Activated CD4-positive, CD25-positive, alpha-beta regulatory T cell (primary cell): ENCODE measurements around the gene ARSG.

Source experiments
- DNase-seq, 4 experiments: peaks; one replicate each; lab custom pipeline; 2025; lab: John Stamatoyannopoulos, UW

ARSG gene

DNA sequence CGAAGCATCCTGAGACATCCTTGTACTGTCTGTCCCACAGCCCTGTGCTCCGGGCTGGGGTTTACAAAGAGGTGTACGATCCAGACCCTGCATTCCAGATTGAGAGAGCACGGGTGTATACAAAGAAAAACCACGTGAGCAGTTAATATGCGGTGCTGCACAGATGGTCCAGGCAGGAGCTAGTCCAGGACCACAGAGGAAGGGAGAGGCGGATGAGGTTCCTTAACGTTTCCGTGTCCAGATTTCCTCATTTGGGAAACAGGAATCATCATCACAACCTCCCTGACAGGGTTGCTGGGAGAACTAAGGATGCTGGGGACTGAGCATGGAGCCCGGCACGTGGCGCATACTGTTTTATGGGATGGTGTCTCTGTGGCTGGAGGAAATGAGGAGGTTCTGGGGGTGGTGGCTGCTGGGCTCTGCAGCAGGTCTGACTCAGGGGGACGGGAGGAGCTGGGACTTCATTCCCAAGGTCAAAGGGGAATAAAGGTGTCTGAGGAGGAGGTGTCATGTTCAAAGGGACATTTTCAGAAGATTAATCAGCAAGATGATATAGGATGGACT, 139.8 kb downstream of the ARSG start:
- DNase-seq, result no peak

DNA sequence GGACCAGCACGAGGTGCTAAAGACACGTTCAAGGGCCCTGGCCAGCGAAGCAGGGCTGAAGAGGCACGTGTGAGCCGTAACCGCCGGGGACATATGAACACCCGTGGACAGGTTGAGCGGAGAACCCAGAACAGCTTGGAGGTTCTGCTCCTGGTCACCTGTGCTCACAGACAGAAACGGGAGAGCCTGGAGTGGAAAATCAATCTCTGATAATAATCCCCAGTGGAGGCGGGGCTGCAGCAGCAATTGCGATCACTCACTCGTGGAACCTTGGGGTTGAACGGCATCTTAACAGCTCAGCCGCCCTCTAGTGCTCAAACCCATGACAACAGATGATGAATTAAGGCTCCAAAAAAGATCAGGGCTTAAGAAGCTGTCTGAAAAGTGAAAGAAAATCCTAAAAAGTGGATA, 140.4 kb downstream of the ARSG start:
- peak in 2 of 4 experiments; percentile 5 to 17 for DNase-seq

DNA sequence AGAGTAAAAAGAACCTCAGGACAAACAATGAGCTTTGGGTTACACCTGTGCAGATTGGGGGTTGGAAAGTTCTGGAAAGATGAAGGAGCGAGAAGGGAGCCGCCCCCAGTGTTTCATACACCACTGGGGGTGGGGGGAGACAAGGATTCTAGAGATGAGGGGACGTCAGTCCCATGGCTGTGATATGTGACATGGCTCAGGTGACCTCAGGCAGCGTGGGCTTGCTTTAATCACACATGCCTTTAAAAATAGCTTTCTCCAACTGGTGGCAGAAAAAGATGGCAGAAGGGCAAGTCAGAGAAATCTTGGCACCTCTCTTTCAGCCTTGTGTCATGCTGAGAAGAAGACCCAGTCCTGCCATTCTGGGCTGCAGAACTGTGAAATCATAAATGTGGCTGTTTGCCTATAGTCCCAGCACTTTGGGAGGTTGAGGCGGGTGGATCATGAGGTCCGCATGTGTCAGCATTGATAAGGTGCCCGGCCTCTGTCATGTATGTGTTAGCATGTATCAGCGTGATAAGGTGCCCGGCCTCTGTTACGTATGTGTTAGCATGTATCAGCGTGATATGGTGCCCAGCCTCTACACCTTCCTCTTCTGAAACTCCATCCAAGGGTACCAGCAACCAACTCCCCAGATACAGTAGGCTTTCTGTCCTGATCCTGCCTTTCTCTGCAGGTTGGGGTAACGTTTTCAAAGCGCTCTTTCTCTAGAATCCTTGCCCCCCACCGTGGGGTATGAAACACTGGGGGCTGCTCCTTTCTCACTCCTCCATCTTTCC, 141.0 kb downstream of the ARSG start:
- no peak for DNase-seq

DNA sequence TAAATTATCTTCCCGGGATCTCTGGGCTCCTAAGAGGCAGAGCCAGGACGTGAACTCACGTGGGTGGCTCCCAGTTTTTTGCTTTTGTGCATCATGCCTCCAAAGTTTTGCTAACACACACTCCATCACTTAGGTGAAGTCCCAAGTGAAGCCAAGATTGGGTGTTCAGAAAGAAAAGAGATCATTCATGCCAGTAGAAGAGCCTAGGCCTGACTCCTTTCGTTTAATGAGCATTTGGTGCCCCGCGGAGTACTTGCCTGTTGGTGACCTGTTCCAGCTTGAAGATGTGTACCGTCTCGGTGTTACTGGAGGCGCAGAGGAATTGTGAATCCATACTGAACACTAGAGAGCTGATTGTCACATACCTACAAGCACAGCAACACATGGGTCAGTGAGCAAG, 141.9 kb downstream of the ARSG start:
- DNase-seq, result no peak

DNA sequence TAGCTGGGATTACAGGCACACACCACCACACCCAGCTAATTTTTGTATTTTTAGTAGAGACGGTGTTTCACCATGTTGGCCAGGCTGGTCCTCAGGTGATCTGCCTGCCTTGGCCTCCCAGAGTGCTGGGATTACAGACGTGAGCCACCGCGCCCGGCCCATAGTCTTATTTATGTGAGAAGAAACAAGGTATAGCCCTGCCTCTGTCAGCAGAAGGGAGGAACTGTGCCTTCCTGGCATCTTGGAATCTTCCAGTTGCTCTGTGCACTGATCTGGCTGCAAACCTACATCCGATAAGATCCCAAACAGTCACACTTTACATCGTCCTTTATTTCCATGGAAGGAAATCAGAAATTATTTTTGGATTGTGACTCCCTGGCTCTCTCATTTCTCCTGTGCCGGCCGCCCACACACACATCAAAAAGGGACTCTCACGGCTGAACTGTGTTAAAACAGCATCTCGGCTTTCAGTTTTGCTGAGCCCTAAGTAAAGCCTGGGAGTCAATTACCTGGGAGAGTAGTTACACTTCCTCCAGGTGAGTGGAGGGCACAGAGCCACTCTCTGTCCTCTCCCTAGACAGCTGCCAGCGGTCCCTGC, 142.7 kb downstream of the ARSG start:
- no peak for DNase-seq

DNA sequence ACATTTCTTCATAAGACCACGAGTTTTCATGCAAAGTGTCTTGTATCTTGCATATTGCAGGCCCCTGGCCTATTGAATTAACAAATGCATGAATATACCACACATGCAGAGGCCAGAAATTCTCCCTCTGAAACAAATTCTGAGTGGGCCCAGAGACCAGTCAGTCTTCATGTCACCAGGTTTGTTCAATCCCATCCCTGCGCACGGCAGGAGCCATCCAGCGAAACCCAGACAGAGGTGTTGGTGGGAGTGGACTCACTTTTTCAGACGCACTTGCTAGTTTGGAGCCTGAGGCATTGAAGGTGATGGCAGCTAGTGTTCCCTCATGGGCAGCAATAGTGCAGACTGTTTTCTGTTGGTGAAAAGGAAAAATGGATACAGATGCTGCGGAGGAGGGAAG, 144.1 kb downstream of the ARSG start:
- no peak for DNase-seq

DNA sequence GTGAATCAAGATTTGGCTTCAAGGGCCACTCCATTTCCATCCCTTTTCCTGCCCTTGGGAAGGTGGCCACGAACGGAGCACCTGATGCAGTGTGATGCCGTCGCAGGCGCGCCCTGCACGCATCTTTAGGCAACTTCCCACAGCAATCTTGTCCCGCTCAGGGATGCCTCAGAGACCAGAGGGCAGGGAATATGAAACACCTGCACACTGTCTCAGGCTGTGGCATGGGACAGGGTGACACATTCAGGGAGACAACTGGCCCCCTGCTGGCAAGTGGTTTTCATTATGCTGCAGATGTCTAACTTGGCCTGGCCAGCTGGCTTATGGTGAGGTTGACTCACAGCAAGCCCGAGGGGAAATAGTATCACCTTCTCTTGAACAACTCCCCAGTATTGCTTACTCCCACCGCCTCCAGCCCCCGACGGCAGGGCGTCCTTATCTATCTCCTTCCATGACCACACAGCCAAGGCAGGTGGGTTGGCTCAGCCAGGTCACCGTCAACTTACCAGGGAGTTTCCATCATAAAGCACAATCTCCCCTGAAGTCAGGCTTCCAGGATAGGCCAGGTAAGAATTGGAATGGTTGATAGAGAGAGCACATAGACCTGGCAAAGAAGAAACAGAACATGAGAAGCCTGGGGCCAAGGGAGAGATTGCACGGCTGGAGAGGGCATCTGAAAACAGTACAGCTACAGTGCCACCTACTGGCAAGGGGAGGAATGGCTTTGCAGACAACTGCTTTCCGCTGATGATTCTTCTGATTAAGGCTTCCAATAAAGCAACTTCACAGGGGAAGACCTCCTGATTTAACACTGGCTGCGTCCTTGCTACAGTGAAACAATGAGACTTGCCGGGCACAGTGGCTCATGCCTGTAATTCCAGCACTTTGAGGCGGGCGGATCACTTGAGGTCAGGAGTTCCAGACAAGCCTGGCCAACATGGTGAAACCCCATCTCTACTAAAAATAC, 144.9 kb downstream of the ARSG start:
- DNase-seq, result peak; percentile 68 to 78 (median 70)

DNA sequence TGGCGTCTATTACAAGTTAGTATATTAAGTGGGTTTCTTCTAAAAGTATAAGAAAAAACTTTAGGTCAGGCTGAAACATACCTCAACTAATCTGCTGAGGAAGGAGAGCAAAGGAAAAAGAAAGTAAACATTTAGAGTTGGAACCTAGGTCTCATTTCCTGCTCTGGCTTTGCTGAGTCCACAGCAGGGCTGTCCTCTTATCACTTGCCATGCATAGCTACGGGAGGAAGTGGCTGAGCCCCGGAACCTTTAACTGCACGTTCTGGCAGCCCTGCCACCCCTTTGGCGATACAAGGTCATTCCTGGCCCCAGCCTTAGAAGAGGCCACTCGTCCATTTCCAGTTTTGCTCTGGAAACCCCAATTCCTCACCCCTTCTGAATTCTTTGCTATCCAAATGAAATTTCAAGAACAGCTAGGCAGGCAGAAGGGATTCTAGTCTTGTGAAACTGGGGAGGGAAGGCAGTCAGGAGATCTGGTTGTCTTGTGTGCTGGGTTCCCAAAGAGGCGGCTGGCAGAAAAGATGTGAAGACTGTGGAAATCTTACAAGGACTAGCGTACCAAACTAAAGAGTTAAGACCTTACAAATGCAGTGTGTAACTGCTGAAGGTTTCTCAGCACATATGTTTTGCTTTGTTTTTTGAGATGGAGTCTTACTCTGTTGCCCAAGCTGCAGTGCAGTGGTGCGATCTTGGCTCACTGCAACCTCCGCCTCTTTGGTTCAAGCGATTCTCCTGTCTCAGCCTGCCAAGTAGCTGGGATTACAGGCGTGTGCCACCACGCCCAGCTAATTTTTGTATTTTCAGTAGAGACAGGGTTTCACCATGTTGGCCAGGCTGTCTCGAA, 146.9 kb downstream of the ARSG start:
- peak in 1 of 4 experiments; percentile 18 for DNase-seq

DNA sequence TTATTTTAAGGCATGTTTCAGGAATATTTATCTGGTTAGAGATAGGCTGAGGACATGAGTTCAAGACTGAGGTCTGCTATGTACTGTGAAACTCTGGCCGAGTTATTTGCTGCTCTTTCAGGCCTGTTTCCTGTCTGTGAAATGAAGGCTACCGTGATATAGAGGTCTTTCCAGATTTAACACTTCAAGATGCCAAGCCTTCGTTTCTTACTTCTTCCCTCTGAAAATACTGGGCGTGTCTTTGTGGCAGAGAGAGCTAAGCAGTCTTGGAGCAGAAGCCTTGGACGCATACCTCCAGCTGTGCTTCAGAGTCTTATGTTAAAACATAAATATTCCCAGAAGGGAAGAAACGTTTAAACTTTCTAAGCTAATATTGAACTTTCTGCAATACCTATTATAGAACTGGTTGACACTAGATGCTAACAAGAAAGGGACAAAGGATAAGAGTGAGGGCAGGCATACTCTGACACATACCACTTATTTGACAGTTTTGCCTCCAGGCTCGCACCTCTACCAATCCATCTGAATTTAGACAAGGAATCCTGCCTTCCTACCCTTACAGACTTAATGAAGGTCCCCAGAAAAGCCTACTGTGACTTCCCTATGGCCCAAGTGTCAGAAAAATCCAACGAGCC, 148.5 kb downstream of the ARSG start:
- DNase-seq, result no peak

DNA sequence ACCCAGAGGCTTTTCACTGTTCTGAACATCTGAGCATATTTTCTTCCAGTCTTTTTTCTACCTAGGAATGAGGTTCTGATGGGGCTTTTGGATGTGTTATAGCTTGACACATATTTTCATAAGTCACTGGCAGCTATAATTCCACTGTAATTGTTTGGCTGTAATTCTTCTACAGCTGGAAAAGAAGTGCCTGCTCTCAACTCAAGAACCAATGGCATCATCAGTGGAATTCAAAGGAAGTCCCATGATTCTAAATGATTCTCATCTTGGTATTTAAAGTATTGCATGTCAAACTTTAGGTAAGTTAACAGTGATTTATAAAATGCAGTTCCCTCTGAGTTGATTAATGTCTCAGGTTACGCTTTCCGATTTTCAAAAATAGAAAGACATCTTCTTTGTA, 149.2 kb downstream of the ARSG start:
- DNase-seq, result no peak

DNA sequence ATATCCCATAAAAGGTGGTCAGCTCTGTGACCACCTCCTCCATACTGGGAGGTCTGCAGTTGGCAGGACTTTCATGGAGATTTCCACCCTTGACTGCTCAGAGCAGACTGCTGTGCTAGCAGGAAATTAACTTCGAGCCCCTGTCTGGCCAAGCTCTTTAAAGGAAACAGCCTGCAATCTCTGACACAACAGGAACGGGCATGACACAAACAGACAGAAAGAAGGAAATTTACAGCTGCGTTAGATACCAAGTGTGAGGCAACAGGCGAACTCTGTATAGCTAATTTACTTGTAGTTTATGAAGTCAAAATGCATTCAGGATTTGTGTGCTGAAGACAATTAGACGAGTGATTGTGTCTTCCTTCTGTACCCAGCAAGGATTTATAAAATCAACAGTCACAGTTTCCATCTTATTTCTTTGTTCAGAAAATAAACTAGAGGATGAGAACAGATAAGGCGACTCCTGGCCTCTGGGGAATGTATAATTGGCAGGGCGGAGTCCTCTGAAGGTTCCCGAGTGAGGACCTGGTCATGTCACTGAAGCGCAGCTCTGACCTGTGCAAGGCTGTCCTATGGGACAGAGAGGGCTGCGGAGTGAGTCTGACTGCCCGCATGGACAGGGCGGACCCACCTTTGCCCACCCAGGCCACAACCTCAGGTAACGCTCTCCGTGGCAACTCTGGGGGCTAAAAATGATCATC, 149.9 kb downstream of the ARSG start:
- DNase-seq, result no peak

DNA sequence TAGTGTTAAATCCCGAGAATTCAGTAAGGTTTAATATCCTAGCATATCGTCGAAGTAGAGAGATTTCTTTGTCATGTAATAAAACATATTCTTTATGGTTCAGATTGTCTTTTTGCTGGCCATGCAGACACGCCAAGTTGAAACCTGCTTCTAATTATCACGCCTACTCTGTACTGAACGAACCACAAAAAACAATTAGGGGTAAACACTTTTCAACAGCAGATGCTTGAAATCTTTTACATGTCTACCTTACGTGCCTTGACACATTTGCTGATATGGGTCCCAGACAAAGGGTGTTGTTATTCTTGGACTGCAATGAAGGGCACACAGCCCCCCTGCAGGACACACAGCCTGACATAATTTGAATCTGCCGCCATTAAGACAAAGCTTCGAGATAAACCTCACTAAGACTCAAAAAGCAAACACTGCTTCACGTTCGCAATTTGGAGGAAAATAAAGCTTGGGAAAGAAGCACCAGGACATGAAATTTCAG, 152.7 kb downstream of the ARSG start:
- DNase-seq, result no peak

DNA sequence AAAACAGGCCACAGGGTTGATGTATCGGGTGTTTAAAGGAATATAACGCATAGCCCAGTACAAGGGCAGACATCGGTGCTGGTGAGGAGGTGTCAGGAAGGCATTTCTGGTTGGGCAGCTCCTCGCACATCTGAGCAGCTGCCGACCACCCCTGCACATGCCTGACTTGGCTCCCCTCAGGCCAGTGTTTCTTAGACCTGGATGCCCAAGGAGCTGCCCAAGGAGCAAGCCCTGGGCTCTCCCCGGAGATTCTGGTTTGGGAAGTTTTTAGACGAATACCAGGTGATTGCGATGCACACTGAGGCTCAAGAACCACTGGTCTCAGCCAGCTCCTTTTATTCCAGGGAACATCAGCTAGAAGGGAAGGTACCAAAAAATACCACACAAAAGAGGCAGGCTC, 154.4 kb downstream of the ARSG start:
- no peak for DNase-seq

DNA sequence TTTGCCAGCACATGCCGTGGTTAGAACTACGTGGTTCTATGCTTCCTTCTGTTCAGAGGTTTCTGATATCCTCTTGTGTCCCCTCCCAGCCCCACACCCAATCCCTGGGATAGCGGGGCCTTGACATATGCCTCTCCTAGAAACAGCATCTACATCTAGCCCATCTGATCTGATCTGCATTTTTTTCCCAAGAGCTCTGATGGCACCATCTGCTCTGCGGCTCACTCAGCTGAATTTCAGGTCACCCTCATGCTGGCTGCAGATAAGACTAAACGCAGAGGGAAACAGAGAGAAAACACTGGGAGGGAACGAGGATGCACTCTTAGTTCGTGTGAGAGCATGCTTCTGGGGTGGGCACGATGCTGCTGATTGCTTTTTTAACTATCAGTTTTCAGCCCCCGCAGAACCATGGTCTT, 155.3 kb downstream of the ARSG start:
- DNase-seq, result no peak

DNA sequence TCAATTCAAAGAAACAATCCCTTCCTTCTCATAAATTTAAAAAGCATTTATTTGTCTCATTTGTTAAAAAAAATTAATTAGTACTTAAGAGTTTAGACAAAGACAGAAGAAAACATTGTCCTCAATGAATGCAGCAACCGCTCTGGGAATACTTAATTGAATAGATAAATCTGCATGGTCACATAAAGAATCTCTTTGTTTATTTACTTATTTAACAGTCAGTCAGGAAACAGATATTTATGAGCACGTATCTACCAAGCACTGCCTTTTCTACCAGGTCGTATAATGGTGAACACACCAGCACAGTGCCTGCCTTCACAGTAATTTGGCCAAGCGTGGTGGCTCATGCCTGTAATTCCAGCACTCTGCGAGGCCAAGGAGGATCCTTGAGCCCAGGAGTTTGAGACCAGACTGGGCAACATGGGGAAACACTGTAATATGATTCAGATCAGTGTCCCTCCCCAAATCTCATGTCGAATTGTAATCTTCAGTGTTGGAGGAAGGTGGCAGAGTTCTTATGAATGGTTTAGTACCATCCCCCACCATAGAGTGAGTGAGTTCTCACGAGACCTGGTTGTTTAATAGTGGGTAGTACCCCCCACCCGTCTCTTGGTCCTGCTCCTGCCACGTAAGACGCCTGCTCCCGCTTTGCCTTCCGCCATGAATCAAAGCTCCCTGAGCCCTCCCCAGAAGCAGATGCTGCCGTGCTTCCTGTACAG, 157.9 kb downstream of the ARSG start:
- no peak for DNase-seq

DNA sequence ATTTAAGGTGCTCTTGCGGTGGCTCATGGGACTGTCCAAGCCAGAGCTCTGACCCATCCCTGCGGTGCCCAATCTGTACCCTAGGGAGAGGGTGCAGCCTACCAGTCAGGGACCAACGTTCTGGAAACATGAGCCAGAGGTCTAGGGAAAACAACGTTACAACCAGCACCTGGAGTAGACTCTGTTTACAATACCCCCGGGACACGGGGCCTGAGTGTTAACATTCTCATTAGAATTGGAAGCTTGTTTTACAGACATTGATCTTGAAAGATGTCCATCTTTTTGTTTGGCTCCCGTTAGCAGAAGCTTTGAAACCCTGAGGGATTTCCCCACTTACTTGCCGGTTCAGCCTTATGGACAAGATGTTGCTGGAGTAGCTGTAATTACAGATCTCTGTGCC, 159.1 kb downstream of the ARSG start:
- DNase-seq, result no peak

DNA sequence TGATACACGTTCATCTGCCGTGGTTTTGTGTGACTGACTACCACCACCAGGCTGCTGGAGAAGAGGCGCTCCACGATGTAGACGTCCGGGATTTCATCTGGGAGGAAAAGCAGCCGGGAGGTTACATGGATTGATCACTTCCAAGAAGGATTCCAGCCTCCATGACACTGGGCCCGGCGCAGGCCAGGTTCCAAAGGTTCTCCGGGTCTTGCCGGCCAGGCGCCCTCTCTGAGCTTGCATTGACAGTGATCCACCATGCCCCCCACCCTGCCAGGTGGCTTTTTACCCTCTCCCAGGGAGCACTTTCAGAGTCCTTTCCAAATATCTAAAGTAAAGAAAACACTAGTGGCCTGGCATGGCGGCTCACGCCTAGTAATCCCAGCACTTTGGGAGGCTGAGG, 159.5 kb downstream of the ARSG start:
- DNase-seq, result no peak

DNA sequence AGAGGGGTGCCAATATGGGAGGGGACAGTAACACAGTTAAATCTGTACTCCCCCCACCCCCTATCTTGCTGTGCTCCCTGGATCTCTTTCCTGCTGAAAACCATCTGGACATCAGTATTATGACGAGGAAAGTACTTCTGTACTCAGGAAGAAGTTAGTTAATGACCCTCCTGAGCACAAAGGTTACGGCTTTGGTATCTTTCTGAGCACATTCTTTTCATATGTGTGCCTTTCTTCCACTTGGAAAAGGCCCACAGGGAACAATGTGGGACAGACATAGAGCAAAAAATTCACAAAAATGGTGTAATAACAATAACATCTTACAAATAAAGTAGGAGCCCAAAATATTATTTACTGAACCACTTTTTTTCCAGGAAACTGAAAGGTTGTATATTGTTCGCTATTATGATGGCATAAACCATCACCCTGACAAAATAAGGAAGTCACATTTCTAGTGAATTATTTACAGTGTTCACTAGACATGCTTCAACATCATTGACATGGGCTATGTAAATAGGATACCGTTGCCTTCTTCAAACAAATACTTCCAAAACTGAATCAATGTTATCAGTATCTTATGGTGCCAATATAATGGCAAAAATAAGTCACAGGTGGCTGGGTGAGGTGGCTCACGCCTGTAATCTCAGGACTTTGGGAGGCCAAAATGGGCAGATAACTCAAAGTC, 160.5 kb downstream of the ARSG start:
- no peak for DNase-seq
